GM18868 (cell line): Measurements from ENCODE around the gene LDLRAD3.

Experiments
- ATAC-seq: cut with Tn5 transposase; IDR thresholded peaks from one replicate; pipeline ENCODE4 v1.9.1; 2021; ENCODE audit warnings: mild to moderate bottlenecking, moderate library complexity; ENCODE audit not compliant: unreplicated experiment

LDLRAD3 gene

DNA sequence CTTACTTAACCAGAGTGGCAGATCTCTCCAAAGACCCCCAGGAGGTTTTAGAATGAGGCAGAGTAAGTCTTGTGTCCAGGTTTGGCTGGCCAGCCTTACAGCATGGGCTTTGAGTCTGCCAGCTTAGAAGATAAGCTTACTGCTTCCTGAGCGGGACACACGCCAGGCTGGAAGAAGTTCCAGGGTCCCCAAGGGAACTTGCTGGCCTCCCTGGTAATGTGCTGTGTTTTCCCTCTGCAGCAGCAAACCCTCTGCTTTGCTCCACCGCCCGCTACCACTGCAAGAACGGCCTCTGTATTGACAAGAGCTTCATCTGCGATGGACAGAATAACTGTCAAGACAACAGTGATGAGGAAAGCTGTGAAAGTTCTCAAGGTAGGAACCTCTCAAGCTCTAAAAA is 154.2 kb downstream of the LDLRAD3 start:
- ATAC-seq = no peak

DNA sequence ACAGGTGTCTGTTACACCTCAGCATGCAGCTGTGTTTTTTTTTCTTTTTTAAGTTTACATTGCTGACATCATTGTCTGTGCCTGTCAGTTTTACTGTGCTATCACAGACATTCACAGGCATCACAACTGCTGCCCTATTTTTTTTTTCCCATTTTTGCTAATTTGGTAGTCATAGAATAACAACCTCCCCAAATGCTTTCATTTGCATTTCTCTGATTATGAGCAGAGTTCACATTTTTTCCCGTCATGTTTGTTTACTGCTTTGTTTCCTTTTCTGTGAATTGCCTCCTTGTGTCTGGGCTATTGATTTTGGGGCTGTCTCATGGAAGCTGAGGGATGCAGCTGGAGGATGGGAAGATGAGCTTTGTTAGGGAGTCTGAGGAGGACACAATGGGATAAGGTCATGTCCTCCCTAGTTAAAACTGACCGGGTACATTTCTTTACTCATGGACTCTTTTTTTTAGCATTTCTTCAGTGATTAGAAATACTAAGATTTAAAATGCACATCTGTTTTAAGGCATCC is 155.1 kb downstream of the LDLRAD3 start:
- no peak for ATAC-seq

DNA sequence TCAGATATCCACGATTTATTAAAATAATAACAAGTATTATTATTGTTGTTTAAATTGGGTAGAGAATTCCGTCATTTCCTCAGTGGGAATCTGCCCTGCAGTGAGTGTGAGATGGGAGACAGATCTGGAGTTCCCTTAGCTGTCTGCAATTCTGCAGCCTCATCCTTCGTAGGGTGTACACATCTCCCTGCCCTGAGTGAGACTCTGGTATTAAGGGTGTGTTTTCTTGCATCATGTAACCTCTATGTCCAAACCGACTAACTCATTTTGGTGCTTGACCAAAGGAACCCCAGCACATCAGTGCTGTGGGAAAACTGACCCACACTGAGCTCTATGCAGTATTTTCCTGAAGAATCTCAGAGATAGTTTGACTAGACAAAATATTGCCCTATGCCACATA is 157.6 kb downstream of the LDLRAD3 start:
- no peak for ATAC-seq

DNA sequence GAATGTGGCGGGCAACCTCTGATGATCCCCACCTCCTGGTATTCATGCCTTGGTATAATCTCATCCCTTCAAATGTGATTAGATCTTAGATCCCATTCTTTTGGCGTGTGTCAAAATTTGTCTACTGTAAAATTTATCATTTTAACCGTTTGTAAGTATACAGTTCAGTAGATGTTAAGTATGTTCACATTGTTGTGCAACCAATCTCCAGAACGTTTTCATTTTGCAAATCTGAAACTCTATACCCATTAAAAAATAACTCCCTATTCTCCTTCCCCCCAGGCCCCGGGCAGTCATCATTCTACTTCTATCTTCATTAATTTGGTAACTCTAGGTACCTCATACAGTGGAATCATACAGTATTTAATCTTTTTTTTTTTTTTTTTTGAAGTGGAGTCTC is 159.0 kb downstream of the LDLRAD3 start:
- ATAC-seq = no peak

DNA sequence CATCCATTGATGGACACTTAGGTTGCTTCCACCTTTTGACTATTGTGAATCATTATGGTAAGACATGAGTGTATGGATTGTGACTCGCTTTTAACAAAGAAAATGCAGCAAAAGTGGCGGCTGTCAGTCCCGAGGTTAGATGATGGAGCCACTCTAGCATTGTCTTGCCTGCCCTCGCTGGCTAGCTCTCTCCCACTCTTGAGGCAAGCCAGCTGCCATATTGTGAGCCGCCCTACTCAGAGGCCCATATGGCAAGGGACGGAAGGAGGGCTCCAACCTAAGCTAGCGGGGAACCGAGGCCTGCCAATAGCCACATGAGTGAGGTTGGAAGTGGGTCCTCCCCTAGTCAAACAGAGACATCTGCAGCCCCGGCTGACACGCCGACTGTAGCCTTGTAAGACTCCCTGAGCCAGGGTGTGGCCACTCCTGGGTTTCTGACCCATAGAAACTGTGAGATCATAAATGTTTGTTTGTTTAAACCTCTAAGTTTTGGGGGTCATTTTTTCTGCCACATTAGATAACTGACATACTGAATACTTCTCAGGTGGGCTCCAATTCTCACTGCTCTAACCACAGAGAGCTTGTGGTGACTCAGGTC is 160.2 kb downstream of the LDLRAD3 start:
- no peak for ATAC-seq

DNA sequence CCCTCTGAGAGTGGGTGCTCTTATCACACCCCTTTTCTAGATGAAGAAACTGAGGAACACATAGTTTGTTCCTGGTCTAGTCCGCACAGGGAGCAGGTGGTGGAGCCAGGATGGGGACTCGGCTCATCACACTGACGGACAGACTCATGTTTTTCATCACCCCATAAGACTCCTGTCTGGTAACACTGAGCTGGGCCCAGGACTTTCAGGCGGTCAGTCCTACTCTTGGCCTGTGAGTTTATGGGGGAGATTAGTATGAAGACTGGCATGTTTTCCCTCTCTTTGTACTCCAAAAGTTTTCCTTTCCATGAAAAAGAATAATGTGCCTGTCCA is 160.8 kb downstream of the LDLRAD3 start:
- ATAC-seq = no peak

DNA sequence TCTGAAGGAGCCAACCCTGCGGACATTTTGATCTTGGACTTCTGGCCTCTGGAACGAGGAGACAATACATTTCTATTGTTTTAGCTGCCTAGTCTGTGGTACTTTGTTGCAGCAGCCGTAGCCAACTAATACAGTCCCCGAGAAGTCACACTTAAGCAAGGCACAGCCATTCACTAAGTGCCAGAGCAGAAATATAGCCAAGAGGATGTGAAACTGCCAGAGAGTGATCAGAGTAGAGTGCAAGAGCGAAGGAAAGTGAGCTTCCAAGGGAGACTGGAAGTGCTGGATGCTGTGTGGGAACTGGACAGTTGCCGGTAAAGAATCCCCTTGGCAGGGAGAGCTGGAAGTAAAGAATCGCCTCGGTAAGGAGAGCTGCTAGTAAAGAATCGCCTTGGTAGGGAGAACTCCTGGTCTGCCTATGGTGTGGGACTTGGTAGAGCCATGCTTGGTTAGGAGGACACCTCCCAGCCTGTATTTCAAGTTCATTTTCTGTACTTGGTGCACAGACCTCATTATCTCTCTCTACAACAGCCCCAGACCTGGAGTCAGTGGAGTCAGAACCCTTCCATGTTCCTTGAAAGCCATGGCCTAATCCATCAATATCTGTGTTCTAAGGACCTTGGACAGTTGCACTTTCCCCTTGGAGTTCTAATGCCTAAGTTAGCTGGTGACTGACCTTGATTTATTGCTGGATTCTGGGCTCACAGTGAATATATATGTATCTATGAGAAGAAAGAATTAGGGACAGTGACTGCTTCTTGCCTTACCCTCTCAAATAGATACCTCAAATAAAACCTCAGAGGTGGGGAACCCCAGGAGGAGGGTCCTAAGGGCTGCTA is 162.1 kb downstream of the LDLRAD3 start:
- no peak for ATAC-seq

DNA sequence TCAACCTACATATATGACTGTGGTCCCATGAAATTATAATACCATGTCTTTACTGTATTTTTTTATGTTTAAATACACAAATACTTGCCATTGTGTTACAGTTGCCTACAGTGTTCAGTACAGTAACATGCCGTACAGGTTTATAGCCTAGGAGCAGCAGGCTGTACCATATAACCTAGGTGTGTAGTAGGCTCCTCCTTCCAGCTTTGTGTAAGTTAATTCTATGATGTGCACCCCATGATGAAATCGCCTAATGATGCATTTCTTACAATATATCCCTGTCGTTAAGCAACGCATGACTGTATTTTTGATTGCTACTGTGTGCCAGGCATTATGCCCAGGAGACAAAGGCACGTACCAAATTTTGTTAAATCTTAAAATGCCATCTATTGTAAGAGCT is 163.7 kb downstream of the LDLRAD3 start:
- ATAC-seq = no peak

DNA sequence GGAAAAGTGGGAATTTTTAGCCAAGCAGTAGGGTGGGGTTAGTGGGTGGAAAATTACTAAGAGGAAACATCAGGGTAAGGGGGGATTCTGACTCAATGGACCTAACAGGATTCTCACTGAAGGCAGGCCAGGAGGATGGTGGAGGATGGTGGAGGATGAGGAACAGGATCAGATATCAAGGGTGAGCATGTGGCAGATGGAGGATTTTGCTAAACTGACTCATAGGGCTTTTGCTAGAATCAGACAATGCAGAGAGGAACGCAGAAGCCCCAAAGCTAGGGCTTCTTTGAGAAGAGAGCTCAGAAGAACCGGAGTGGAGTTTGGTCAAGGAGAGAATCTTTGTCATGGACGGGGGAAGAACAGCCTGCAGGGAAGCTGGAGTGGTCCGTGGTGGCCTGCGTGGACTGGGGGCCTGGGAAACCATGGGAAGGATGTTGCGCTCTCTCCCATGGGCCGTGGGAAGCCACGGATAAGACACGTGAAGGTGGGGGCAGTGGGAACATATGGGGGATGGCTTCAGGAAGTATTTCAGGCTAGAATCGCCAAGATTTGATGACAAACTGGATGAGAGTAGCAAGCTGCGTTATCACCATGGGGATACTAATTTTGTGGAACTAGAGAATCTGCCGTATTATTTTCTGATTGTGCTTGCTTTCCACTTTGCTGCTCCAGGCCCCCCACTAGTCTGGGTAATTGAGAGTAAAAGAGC is 165.2 kb downstream of the LDLRAD3 start:
- no peak for ATAC-seq

DNA sequence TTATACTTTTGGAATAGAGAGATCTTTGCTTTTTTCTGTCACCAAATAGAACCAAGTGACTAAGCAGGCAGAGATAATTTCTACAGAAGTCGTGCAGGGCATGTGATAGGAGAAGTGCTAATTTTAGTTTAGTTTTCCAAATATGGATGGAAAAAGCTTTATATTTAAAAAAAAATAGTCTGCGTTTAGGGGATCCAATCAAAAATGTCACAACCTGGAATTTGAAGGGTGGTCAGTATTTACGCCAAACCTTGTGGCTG is 165.7 kb downstream of the LDLRAD3 start:
- no peak for ATAC-seq

DNA sequence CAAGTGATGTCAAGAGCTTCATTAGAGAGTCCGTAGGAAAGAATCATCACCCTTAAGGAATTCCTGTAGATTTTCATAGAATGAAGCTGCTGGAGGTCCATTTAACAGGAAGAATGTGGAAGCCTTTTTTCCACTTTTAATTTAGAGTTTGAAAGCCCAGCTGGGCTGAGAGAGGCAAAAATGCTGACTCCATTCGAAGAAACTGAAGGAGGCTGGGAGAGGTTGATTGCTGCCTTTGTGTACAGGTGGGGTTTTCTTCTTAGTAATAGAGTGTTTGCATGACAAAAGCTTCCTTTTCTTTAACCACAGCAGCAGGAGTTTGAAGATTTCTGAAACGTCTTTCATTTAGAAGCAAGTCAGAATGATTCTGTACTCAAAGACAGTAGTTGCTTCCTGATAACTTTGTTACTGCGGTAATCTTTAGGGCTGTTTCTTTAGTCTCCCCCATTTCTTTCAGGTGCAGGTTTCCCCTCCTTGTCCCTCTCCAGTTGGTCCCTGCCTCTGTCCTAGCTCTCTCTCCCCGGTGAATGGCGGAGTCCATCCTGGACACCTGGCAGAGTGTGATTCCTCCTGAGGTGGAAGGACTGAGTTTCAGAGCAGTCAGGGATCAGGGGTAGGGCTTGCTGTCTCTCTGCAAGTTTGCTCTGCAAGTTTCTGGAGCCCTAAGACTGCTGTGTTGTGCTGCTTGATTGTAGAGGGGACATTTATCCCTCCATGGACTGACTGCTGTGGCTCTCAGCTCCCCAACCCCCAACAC is 166.2 kb downstream of the LDLRAD3 start:
- peak; percentile 75 for ATAC-seq

DNA sequence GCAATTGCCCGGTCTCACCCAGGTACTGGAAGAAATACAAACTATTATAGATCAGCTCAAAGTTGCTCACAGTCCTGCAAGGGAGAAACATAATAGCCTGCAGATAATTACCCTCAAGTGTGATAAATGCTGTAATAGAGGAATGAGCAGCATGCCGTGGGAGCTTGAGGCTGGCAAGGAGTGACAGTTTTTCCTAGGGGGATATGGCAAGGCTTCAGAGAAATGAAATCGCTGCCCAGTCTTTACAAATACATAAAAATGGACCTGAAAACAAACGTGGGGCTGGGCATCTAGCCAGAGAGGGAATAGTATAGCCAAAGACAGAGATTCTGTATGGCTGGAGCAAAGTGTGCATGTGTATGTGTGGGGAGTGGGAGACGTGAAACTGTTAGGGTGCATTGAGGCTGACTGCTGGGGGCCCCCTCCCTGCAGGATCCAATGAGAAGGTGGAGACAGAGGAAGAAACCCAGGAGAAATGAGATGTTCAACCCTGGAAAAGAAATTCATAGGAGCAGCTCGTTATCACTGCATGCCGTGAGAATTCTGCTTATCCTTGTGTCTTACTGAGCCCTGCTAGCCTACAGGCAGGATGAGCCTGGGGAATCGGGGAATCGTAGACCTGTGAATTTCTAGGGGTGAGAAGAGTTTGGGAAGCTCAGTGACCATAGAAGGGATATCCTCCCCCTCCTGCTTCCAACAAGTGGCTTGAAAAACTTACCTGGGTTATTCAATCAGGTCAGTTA is 167.0 kb downstream of the LDLRAD3 start:
- ATAC-seq = no peak

DNA sequence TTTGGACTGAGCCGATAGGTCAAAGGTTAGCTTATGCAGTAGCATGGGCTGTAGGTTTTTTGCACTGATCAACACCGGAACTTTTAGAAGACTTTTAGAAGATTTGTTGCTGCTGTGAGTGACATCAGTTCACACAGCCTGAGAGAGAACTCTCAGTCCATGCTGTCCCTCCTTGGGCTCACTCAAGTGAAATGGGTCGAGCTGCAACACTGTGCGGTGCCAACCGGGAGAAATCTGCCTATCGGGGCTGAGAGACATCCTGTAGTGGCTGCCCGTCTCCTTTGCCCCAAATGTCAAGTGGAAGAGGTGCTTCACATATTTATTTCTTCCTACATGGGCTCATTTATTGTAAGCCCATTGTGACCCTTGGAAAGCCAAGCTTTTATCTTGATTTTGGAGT is 170.2 kb downstream of the LDLRAD3 start:
- no peak for ATAC-seq

DNA sequence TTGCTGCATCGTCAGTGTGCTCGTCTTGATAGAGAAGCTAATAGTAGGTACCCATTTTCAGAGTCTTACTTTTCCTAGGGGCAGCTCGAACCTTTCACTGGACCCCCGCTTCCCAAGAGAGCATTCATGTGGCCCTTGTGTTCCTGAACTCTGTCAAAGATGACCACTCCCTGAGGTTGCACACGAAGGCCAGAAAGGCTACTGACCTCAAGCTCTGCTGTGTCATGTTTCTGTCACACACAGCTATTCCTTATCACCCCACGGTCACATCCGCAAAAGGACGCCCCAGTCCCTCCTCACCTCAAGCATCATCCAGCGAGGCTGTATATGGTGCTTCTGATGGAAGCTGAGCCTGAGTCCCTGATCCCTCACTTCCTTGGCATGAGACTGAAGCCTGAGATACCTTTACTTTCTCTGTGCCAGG is 171.5 kb downstream of the LDLRAD3 start:
- no peak for ATAC-seq

DNA sequence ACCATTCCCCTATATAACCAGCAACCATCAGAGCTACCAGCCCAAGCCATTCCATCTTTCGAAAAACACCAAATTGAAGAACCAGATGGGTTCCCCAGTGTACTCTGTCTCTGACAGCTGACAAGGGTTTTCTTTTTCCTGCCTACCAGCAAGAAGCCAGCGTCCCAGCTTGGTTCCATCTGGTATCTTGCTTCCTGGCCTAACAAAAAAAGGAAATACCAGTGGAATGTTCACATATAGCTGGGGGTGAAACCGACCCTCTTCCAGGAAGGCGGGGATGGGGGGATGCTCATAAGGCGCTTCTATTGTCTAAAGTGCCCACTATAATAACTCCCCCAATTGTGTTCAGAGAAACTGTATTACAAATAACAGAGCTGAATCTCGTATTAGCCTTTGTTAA is 172.3 kb downstream of the LDLRAD3 start:
- ATAC-seq = no peak

DNA sequence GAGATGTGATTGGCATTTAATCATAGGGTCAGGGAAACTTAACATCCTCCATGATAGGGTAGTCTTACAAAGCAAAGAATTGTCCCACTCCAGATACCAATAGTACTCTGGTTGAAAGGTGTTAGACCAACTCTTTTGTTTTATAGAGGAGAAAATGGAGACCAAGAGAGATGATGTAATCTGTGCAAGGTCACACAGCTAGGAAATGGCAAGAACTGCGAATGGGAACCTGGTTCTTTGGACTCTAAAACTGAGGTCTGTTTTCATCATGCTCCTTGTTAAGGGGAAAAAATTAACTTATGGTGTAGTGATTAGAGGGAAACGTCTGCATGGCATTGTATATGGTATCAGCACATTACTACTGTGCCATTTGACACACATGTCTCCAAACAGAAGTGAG is 174.2 kb downstream of the LDLRAD3 start:
- ATAC-seq = no peak

DNA sequence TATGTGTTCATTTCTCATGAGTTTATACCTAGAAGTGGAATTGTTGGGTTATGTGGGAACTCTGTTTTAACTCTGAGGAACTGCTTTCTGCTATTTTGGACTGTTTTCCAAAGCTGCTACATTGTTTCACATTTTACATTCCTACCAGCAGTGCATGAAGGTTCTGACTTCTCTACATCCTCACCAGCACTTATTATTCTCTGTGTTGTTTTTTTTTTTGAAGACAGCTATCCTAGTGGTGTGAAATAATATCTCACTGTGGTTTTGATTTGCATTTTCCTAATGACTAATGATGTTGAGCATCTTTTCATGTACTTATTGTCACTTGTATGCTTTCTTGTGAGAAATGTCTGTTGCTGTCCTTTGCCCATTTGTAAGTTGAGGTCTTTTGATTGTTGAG is 175.4 kb downstream of the LDLRAD3 start:
- no peak for ATAC-seq

DNA sequence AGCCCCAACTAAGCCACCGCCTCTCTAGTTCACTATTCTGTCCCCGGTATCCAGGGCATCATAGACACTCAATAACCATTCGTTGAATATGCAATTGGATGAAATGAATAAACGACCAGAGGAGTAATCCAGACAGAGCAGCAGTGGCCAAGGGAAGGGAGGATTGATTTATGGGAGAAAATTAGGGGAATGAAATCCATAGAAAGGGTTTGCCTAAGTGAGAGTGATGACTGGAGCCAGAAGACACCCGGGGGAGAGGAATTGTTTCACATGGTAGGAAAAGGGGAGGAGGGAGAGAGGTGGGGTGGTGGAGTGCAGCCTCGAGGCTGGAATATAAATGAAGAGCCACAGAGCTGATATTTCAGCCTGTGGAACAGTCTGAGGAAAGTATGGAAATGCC is 177.2 kb downstream of the LDLRAD3 start:
- ATAC-seq = no peak

DNA sequence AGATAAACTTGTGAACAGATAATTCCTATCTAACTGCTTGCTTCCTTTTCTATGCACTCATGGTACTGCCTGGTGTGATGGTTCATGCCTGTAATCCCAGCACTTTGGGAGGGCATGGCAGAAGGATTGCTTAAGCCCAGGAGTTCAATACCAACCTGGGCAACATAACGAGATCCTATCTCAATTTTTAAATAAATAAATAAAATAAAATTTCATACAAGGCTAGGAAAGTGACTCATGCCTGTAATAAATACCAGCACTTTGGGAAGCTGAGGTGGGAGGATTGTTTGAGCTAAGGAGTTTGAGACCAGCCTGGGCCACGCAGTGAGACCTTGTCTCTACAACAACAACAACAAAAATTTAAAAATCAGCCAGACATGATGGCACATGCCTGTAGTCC is 178.8 kb downstream of the LDLRAD3 start:
- no peak for ATAC-seq

DNA sequence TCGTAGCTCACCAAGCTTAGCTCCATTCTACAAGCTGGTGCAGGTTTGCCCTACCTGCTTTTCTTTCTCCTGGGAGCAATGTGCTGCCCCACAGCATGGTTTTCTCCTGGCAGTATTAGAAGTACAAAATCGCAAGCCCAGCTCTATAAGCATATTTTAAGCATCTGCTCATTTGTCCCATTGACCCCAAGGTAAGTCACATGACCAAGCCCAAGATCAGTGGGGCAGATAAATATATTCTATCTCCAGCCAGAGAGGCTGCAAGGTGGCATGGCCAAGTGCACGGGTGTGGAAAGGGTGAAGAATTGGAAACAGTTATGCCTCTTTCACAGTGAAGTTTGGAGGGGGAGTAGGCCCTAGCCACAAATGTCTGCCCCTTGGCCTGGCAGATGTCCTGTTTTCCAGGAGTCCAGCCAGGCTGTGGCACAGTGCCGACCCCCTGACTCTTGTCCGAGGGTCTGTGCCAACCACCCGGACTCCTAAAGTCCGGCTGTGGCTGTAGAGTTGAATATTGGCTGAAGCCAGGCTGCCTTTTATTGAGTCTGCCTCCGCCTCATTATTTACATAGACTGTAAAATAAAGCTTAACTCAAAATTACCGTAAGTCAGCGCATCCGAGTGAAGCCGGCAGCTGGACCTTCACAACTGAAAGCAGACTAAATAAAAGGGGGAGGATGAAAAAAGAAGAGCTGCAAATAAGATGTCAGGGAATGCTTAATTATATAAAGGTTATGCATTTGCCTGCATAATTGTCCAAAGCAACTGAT is 179.7 kb downstream of the LDLRAD3 start:
- ATAC-seq = no peak
